GM23338 (cell line): ENCODE measurements around the gene RNASEH2A.

Experiments used
- CREB1 ChIP-seq: fragments of 250-450 bp; sonication (Bioruptor Pico); IDR thresholded peaks from 2 replicates; pipeline ENCODE4 v1.5.0; 2020; ENCODE audit warnings: low read depth, mild to moderate bottlenecking, moderate library complexity
- CTCF ChIP-seq, 2 experiments: fragments of 200-600 bp in 1 of 2; sonication (generic) in 1 of 2; conservative IDR thresholded peaks; 2 replicates each; pipeline versions ENCODE4 v1.5.1 to v1.6.1; 2016 to 2017; ENCODE audit warnings: antibody characterized with exemption in 2 of 2, low read depth in 2 of 2, mild to moderate bottlenecking in 2 of 2, moderate library complexity in 1 of 2
- EZH2 ChIP-seq: fragments of 200-600 bp; sonication (generic); IDR thresholded peaks from one replicate; pipeline ENCODE4 v1.8.0; 2017; ENCODE audit warnings: antibody characterized with exemption, mild to moderate bottlenecking, low read depth; ENCODE audit not compliant: unreplicated experiment
- EZH2phosphoT487 ChIP-seq: fragments of 200-600 bp; sonication (generic); IDR thresholded peaks from one replicate; pipeline ENCODE4 v1.8.1; 2018; ENCODE audit warnings: antibody characterized with exemption; ENCODE audit not compliant: unreplicated experiment
- JUNB ChIP-seq: IDR thresholded peaks from one replicate; pipeline ENCODE4 v1.6.1; 2016; ENCODE audit warnings: antibody characterized with exemption; ENCODE audit not compliant: unreplicated experiment
- NANOG ChIP-seq: IDR thresholded peaks from 2 replicates; pipeline ENCODE4 v1.6.1; 2016; ENCODE audit warnings: antibody characterized with exemption, borderline replicate concordance
- POLR2AphosphoS5 ChIP-seq: IDR thresholded peaks from 2 replicates; pipeline ENCODE4 v1.6.1; 2016; ENCODE audit warnings: antibody characterized with exemption, low read depth
- ZNF114 ChIP-seq: fragments of 250-450 bp; sonication (Bioruptor Pico); IDR thresholded peaks from 2 replicates; pipeline ENCODE4 v1.5.0; 2020; ENCODE audit warnings: mild to moderate bottlenecking, moderate library complexity
- ZNF331 ChIP-seq: fragments of 250-450 bp; sonication (Bioruptor Pico); IDR thresholded peaks from 2 replicates; pipeline ENCODE4 v1.5.0; 2020; ENCODE audit warnings: low read depth, mild to moderate bottlenecking, moderate library complexity
- ZNF462 ChIP-seq: fragments of 250-450 bp; sonication (Bioruptor Pico); IDR thresholded peaks from 2 replicates; pipeline ENCODE4 v1.5.0; 2020; ENCODE audit warnings: mild to moderate bottlenecking, moderate library complexity
- TF ChIP-seq, protein P1 (sequence below): IDR thresholded peaks from one replicate; pipeline ENCODE4 v1.6.1; 2018; ENCODE audit warnings: antibody characterized with exemption; ENCODE audit not compliant: unreplicated experiment
- TF ChIP-seq, protein P2 (sequence below): IDR thresholded peaks from 2 replicates; pipeline ENCODE4 v1.6.1; 2016; ENCODE audit warnings: antibody characterized with exemption

DNA sequence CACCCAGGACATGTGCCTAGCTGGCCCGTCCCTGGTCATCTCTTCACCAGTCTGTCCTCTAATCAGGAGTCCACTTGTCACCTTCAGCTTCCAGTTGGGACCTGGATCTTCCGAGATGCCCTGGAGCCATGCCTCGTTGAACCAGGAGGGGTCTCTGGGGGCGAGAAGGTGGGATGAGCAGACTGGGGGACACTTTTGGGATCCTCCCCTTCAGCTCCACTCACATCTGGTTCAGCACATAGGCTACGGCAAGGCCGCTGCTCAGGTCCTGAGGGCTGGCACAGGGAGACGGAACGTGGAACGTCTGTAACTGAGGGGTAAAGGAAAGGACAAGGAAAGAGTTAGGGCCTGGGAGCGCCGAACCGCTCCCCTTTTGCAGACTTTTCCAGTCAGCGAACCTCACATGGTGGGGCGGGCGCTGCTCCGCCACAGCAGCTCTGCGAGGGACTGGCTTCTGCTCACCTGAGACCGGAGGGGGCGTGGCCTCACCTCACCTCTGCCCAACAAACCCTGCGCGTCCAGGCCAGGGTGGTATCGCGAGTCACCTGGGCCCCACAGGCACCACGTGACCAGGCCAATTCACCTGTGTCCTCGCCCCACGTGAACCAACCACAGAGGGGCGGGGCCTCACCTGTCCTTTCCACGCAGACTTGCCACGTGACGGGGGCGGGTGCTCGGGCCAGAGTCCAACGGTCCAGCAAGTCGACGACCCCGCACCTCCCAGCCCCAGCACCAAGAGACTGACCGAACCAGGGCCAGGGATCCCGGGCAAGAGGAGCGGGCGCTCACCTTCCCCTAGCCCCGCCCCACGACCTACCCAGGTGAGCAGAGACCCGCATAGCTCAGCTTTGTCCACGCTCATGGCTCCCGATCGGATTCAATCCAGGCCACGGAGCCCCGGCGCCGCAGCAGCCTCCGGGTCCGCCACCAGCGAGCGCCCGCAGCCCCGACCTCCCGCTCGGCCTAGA lies 31.5 kb upstream of the RNASEH2A start, which contains the start of gene HOOK2:
- TF ChIP-seq CTCF (conservative IDR thresholded peaks at IDR 0.05; ENCODE audit: low read depth in 2 of 2), result 0 out of 4 replicates have a peak, but pooled peaks of 1 of the 2 experiments have one; percentile 10
- TF ChIP-seq EZH2, result no peak
- TF ChIP-seq JUNB, result no peak
- TF ChIP-seq, protein P1, sequence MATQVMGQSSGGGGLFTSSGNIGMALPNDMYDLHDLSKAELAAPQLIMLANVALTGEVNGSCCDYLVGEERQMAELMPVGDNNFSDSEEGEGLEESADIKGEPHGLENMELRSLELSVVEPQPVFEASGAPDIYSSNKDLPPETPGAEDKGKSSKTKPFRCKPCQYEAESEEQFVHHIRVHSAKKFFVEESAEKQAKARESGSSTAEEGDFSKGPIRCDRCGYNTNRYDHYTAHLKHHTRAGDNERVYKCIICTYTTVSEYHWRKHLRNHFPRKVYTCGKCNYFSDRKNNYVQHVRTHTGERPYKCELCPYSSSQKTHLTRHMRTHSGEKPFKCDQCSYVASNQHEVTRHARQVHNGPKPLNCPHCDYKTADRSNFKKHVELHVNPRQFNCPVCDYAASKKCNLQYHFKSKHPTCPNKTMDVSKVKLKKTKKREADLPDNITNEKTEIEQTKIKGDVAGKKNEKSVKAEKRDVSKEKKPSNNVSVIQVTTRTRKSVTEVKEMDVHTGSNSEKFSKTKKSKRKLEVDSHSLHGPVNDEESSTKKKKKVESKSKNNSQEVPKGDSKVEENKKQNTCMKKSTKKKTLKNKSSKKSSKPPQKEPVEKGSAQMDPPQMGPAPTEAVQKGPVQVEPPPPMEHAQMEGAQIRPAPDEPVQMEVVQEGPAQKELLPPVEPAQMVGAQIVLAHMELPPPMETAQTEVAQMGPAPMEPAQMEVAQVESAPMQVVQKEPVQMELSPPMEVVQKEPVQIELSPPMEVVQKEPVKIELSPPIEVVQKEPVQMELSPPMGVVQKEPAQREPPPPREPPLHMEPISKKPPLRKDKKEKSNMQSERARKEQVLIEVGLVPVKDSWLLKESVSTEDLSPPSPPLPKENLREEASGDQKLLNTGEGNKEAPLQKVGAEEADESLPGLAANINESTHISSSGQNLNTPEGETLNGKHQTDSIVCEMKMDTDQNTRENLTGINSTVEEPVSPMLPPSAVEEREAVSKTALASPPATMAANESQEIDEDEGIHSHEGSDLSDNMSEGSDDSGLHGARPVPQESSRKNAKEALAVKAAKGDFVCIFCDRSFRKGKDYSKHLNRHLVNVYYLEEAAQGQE, result no peak
- peak; percentile 54; the same call in 1 of the 2 replicates for TF ChIP-seq POLR2AphosphoS5
- TF ChIP-seq EZH2phosphoT487, result no peak
- no peak for TF ChIP-seq ZNF331 (CRISPR knock-in tag)
- no peak for TF ChIP-seq CREB1 (CRISPR knock-in tag)
- TF ChIP-seq NANOG, result no peak
- TF ChIP-seq ZNF114 (CRISPR knock-in tag), result no peak
- TF ChIP-seq ZNF462 (CRISPR knock-in tag), result no peak
- TF ChIP-seq, protein P2, sequence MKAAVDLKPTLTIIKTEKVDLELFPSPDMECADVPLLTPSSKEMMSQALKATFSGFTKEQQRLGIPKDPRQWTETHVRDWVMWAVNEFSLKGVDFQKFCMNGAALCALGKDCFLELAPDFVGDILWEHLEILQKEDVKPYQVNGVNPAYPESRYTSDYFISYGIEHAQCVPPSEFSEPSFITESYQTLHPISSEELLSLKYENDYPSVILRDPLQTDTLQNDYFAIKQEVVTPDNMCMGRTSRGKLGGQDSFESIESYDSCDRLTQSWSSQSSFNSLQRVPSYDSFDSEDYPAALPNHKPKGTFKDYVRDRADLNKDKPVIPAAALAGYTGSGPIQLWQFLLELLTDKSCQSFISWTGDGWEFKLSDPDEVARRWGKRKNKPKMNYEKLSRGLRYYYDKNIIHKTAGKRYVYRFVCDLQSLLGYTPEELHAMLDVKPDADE, result no peak
